Gastroesophageal sphincter (tissue), 4 donors: ENCODE measurements around the gene KRTAP10-3. TPM values are rescaled to one million over a fixed set of nuclear protein-coding genes. Genes with fewer than 3 reads are reported as not detected.

Experiments
- ATAC-seq: fragments of 150-250 bp; one replicate; pipeline ENCODE4 v1.9.1; 2016; ENCODE audit warnings: mild to moderate bottlenecking, moderate library complexity
- H3K27ac ChIP-seq, 4 donors: fragments of 200-600 bp; sonication (generic) in 3 of 4; 1 replicate in 3 of 4; 2 replicates in 1 of 4; pipeline ENCODE4 v1.5.1; 2016 to 2019
- H3K27me3 ChIP-seq: fragments of 200-600 bp; sonication (generic); one replicate; pipeline ENCODE4 v1.5.1; 2019
- H3K36me3 ChIP-seq, 2 donors: fragments of 200-600 bp; sonication (generic); one replicate each; pipeline ENCODE4 v1.5.1; 2019; ENCODE audit warnings: control low read depth in 1 of 2
- H3K4me1 ChIP-seq, 3 donors: fragments of 200-600 bp; sonication (generic); 1 replicate in 2 of 3; 2 replicates in 1 of 3; pipeline ENCODE4 v1.5.1; 2016 to 2019; ENCODE audit warnings: control low read depth in 2 of 3
- H3K4me3 ChIP-seq, 2 donors: fragments of 200-600 bp; sonication (generic); one replicate each; pipeline ENCODE4 v1.5.1; 2019; ENCODE audit warnings: mild to moderate bottlenecking in 1 of 2, moderate library complexity in 1 of 2
- H3K9me3 ChIP-seq, 3 donors: fragments of 200-600 bp; sonication (generic); one replicate each; pipeline ENCODE4 v1.5.1; 2017 to 2019; ENCODE audit warnings: control low read depth in 2 of 3
- CTCF ChIP-seq, 4 experiments: fragments of 200-600 bp in 2 of 4; fragments of 450-650 bp in 2 of 4; sonication (generic) in 1 of 4; IDR thresholded peaks; one replicate each; pipeline ENCODE4 v1.5.1; 2017 to 2019; ENCODE audit warnings: antibody characterized with exemption in 4 of 4, mild to moderate bottlenecking in 2 of 4, moderate library complexity in 2 of 4
- EP300 ChIP-seq: sonication (generic); formaldehyde crosslinking; IDR thresholded peaks from one replicate; pipeline ENCODE4 v1.6.1; 2017; ENCODE audit warnings: antibody characterized with exemption, mild to moderate bottlenecking
- POLR2A ChIP-seq, 2 donors: fragments of 450-650 bp; IDR thresholded peaks; one replicate each; pipeline ENCODE4 v1.6.1; 2017; ENCODE audit warnings: antibody characterized with exemption in 2 of 2, mild to moderate bottlenecking in 2 of 2, moderate library complexity in 1 of 2
- POLR2AphosphoS5 ChIP-seq: sonication (generic); formaldehyde crosslinking; IDR thresholded peaks from one replicate; pipeline ENCODE4 v1.6.1; 2017; ENCODE audit warnings: antibody characterized with exemption
- WGBS, 2 donors: methylation state at CpG; one replicate each; pipeline ENCODE4 v1.1.5; 2018; ENCODE audit warnings: low coverage in 1 of 2; 5-methylcytosine and 5-hydroxymethylcytosine counted together
- total RNA-seq, 4 donors: library from RNA; depleted of rRNA; stranded (reverse); fragments of >200 nt; gene quantifications; one replicate each; pipeline ENCODE4 v1.1.0, GENCODE V29; 2016

The KRTAP10-3 gene
- total RNA-seq, 4 donors from 2014 or later: not detected

GRCh38 chr21:44539991-44540666 lies 18.5 kb downstream of the KRTAP10-3 start, which contains the start of gene KRTAP10-1:
TSS of gene KRTAP10-1 (minus strand) at chr21:44540195. CDS start at chr21:44540150, 45 bp downstream.
- H3K27ac ChIP-seq: no peak within 1 kb of the TSS
- ATAC-seq: no peak
- TF ChIP-seq CTCF (IDR thresholded peaks at IDR 0.05) (no peak), EP300 (no peak), POLR2A (IDR thresholded peaks at IDR 0.05) (no peak), POLR2AphosphoS5 (no peak)
- H3K36me3 ChIP-seq: no peaks in the 10 kb centered on the region
- H3K9me3 ChIP-seq: peaks cover 0 to 23% (median 0%) of the 10 kb centered on the region in 3 donors
- 54 to 63% methylated on average over 8 to 18 of the region's 21 CpGs for WGBS, 2 donors
- no peaks in the 10 kb centered on the region for H3K4me1 ChIP-seq
- H3K27me3 ChIP-seq: peaks cover 17% of the 10 kb centered on the region
- H3K4me3 ChIP-seq: no peak within 1 kb of the TSS

GRCh38 chr21:44539046-44539445 lies 19.5 kb downstream of the KRTAP10-3 start:
- no peak overlapping the region for H3K4me3 ChIP-seq
- no peak for ATAC-seq
- H3K27ac ChIP-seq: no peak overlapping the region
- peaks cover 17% of the 10 kb centered on the region for H3K27me3 ChIP-seq
- H3K4me1 ChIP-seq: no peaks in the 10 kb centered on the region
- H3K9me3 ChIP-seq: peaks cover 0 to 23% (median 0%) of the 10 kb centered on the region in 3 donors
- 72% methylated on average over 5 of the region's 14 CpGs; no CpG with 5 or more reads in 1 of the 2 donors for WGBS, 2 donors
- TF ChIP-seq POLR2AphosphoS5 (no peak), POLR2A (IDR thresholded peaks at IDR 0.05) (no peak), EP300 (no peak), CTCF (IDR thresholded peaks at IDR 0.05) (no peak)
- H3K36me3 ChIP-seq: no peaks in the 10 kb centered on the region

DNA sequence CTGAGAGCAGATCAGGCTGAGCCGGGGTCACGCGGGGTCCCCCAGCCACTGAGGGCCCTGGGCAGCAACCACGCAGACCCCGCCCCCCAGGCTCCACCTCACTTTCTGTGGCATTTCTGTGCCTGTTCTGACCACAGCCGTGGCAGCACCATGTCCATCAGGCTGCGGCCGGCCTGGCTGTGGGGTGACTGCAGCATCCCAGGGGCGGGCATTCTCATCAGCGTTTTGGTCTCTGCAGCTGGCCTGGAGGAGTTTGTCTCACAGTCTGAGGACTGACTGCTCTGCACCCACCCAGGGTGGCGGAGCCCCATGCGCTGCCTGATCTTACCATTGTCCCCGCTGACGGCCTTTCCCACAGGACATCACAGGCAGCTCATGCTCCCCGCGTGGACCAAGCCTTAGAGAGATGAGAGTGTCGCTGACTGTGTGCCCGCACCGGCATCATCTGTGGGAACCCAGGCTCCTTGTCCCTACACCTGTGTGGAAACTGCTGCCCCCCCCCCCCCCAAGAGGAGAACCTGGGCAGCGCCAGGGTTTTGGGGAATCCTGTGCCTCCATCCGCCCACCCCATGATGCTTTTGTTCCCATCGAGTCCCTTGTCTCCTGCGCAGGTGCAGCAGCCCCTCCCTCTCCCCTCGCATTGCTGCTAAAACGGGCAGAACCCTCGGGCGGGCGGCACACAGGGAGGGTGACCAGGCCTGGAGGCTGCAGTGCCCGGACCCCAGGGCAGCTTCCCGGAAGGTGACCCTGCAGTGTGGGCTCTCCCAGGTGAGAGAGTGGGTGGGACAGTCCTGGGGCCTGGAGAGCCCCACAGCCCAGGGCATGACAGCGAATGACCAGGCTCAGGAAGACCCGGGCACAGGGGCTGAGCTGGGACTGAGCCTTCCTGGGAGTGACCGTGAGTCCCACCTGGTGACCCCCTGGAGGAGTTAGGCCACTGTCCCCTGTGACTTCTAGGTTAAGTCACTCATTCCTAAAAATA lies 20.4 kb downstream of the KRTAP10-3 start:
- WGBS, 2 donors: 100% methylated on average over 1 of the region's 33 CpGs; no CpG with 5 or more reads in 1 of the 2 donors

DNA sequence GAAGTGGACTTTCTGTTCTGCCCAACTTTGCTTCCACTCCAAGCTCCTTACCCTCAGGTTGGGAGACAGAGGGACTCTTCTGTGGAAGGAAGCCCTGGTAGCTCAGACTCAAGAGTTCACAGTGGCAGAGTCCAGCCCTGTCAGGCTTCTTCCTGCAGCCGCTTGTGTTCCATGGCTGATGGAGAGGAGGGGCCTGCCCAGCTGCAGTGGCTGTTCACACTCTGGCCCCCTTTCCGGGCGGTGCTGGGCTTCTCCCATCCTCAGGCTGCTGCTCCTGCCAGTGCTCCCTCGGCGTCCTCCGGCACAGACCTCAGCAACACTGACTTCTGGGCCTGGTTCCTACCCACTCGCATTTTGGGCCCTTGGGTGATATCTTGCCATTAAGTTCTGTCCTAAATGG lies 22.6 kb downstream of the KRTAP10-3 start:
- Histone ChIP-seq H3K36me3 (no peaks in the 10 kb centered on the region), H3K9me3 (no peaks in the 10 kb centered on the region), H3K27ac (no peak overlapping the region), H3K4me1 (no peaks in the 10 kb centered on the region), H3K4me3 (no peak overlapping the region), H3K27me3 (peaks cover 44% of the 10 kb centered on the region)
- TF ChIP-seq POLR2AphosphoS5: no peak
- TF ChIP-seq POLR2A (IDR thresholded peaks at IDR 0.05): no peak
- no peak for TF ChIP-seq CTCF (IDR thresholded peaks at IDR 0.05)
- TF ChIP-seq EP300: no peak
- WGBS, 2 donors: 59 to 65% methylated on average over 6 to 7 of the region's 7 CpGs
- no peak for ATAC-seq

More for the DNA sequence above, 20.4 kb downstream of the KRTAP10-3 start:
- Histone ChIP-seq H3K9me3 (peaks cover 0 to 17% (median 0%) of the 10 kb centered on the region in 3 donors), H3K27me3 (peaks cover 23% of the 10 kb centered on the region), H3K27ac (no peak overlapping the region), H3K36me3 (no peaks in the 10 kb centered on the region), H3K4me1 (no peaks in the 10 kb centered on the region), H3K4me3 (no peak overlapping the region)
- no peak for ATAC-seq
- TF ChIP-seq EP300 (no peak), POLR2AphosphoS5 (no peak), POLR2A (IDR thresholded peaks at IDR 0.05) (no peak), CTCF (IDR thresholded peaks at IDR 0.05) (no peak)
